GM12875 (cell line): ENCODE measurements around the gene PHEX.
A peak's percentile ranks its signal among the peaks of the same experiment; 100 is the strongest.

Experiments used
- H3K4me3 ChIP-seq: one replicate; pipeline ENCODE4 v1.5.1; 2011; ENCODE audit warnings: low read depth, low read length, control low read depth
- CTCF ChIP-seq: IDR thresholded peaks from 2 replicates; pipeline ENCODE4 v1.5.1; 2011; ENCODE audit warnings: low read depth, mild to moderate bottlenecking, control low read depth, inconsistent platforms, low read length, moderate library complexity, borderline replicate concordance; ENCODE audit not compliant: insufficient read depth

The PHEX gene

GRCh38 chrX:22078117-22078516, 46.0 kb downstream of the PHEX start:
- TF ChIP-seq CTCF = no peak
- H3K4me3 ChIP-seq = no peak overlapping the region

- H3K4me3 ChIP-seq = no peak overlapping the region
- TF ChIP-seq CTCF = peak; percentile 79
Observed at GRCh38 chrX:22081475-22082092, 49.5 kb downstream of the PHEX start.

DNA sequence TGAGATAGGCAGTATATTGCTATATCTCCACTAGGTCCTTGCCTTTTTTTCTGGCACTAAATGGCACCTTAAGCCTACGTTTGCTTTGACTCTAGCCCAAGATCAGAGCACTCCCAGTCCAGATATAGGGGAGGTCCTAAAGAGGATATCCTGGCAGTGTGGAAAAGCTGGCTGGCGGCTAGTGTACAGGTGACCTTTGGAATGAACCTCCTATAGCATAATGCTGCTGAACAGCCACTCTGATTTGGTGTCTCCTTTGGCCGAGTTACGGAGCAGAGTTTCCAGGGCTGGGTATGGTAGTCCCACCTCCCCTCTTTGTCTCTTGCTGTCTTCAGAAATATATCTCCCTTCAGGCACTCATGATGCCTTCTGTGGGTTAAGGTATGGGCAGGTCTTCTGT, 53.9 kb downstream of the PHEX start:
- no peak overlapping the region for H3K4me3 ChIP-seq
- no peak for TF ChIP-seq CTCF

DNA sequence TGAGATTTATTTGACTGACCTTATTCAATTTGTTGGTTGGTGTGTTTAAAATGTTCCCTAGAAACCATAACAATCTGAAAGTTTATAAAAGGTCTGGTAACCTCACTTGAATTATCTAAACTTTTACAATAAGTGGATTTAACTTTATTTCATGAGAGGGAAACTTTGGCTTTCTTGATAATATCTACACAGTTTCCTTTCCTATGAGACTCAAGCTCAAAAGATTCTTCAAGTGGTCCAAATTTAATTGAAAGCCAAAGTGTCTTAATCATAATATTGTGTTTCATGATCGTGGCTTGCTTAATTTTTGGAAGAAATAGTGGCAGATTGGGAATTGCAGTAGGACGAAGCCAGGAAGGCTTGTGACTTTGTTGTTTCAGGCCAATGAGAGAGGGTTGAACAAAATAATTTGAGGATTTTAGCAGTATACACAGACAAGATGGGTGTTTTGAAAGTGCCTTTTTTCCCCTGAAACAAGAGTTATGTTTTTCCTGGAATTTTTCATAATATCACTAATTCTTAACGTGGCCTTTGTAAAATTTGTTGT, 55.0 kb downstream of the PHEX start:
- TF ChIP-seq CTCF = no peak
- no peak overlapping the region for H3K4me3 ChIP-seq

- no peak for TF ChIP-seq CTCF
Observed at GRCh38 chrX:22088326-22088725, 56.2 kb downstream of the PHEX start.

DNA sequence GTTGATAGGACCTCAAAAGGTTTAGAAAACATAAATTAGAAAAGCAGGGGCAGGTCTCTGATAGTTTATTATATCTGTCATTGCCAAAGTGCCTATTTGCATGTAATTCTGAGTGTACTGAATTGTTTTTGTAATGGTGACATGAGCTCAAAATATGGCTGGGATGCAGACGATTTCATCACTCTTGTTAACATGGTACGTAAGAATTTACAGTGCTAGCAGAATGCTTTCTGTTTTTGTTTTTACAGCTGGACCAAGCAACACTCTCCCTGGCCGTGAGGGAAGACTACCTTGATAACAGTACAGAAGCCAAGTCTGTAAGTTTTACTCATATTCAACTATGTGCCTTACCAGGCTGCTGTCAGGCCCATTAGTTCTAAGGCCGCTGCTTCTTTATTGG, 58.1 kb downstream of the PHEX start:
- TF ChIP-seq CTCF = no peak

More at GRCh38 chrX:22088326-22088725, 56.2 kb downstream of the PHEX start:
- H3K4me3 ChIP-seq = no peak overlapping the region

DNA sequence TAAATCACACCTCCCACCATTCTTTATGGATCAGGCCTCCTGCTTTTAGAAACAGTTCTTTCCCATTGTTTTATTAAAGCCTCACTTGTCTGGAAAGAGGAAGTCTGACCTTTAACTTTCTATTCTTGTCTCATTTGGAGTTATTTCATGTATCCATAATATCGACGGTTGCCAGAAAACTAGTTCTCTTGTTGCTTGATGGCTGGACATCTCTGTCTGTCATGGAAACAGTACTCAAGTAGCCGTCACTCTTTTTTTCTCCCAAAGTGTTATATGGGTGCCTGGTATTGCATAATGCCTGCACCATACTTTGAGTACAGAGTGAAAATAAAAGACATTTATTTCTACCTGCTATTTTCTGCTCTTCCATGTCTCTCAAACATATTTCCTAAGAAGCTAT, 61.4 kb downstream of the PHEX start:
- TF ChIP-seq CTCF = no peak
- no peak overlapping the region for H3K4me3 ChIP-seq

More for the DNA sequence above, 58.1 kb downstream of the PHEX start:
- no peak overlapping the region for H3K4me3 ChIP-seq
